Measurements from ENCODE around the gene ANKRD13C. TPM values are rescaled to one million over a fixed set of nuclear protein-coding genes. Genes with fewer than 3 reads are reported as not detected.

Gene ANKRD13C
- total and polyA plus RNA-seq, 4 donors, result 3.3 to 14.1 (median 8.3) TPM

DNA sequence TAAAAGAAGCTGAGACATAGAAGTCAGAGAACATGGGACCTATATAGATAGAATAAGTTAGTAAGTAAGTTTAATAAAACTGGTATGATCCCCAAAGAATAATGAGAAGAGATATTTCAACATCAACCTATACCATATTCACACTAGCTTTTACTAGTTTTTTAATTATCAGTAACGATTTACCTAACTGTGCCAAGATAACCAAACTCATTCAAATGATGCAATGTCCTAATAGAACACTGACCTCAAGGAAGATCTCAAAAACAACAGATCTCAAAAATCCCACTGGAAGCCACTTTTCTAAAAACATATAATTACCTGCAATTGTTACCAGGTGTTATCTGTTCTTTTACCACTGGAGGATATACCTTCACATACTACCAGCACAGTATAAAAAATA lies 38.7 kb downstream of the ANKRD13C start (continued):
- TF ChIP-seq, protein P1, sequence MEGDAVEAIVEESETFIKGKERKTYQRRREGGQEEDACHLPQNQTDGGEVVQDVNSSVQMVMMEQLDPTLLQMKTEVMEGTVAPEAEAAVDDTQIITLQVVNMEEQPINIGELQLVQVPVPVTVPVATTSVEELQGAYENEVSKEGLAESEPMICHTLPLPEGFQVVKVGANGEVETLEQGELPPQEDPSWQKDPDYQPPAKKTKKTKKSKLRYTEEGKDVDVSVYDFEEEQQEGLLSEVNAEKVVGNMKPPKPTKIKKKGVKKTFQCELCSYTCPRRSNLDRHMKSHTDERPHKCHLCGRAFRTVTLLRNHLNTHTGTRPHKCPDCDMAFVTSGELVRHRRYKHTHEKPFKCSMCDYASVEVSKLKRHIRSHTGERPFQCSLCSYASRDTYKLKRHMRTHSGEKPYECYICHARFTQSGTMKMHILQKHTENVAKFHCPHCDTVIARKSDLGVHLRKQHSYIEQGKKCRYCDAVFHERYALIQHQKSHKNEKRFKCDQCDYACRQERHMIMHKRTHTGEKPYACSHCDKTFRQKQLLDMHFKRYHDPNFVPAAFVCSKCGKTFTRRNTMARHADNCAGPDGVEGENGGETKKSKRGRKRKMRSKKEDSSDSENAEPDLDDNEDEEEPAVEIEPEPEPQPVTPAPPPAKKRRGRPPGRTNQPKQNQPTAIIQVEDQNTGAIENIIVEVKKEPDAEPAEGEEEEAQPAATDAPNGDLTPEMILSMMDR (IDR thresholded peaks at IDR 0.05; ENCODE audit: low read depth, low read length, missing input control), result no peak
- no peak for TF ChIP-seq GABPA (IDR thresholded peaks at IDR 0.05 in 1 of 2, conservative IDR thresholded peaks at IDR 0.05 in 1 of 2)

- H3K36me3 ChIP-seq (ENCODE audit: control insufficient read depth in 4 of 4, insufficient read depth in 3 of 4, low read depth in 1 of 4, low read length in 3 of 4), result no peaks in the 10 kb centered on the region
- peaks cover 2 to 20% (median 13%) of the 10 kb centered on the region in 4 donors for H3K4me1 ChIP-seq (ENCODE audit: control insufficient read depth in 4 of 4, insufficient read depth in 4 of 4, low read length in 3 of 4)
- no peaks in the 10 kb centered on the region for H3K9me3 ChIP-seq (ENCODE audit: control insufficient read depth in 4 of 4, low read length in 3 of 4)
- H3K27ac ChIP-seq (ENCODE audit: low read depth in 1 of 2, low read length in 2 of 2), result no peak overlapping the region
- H3K27me3 ChIP-seq (ENCODE audit: control insufficient read depth in 4 of 4, insufficient read depth in 4 of 4, low read length in 3 of 4), result no peaks in the 10 kb centered on the region
- TF ChIP-seq FOXA2 (IDR thresholded peaks at IDR 0.05), result no peak
- TF ChIP-seq RAD21 (IDR thresholded peaks at IDR 0.05), result no peak
- TF ChIP-seq JUND (IDR thresholded peaks at IDR 0.05), result no peak
- no peak for TF ChIP-seq NR2F2 (IDR thresholded peaks at IDR 0.05)
- no peak for TF ChIP-seq EGR1 (IDR thresholded peaks at IDR 0.05; ENCODE audit: low read depth in 2 of 2)
- TF ChIP-seq MAX (IDR thresholded peaks at IDR 0.05), result no peak
- TF ChIP-seq GABPA (IDR thresholded peaks at IDR 0.05 in 1 of 2, conservative IDR thresholded peaks at IDR 0.05 in 1 of 2), result no peak
- TF ChIP-seq, protein P1 (IDR thresholded peaks at IDR 0.05; ENCODE audit: low read depth, low read length, missing input control), result no peak
- no peak for TF ChIP-seq ATF3 (IDR thresholded peaks at IDR 0.05)
- TF ChIP-seq RXRA (IDR thresholded peaks at IDR 0.05), result no peak
- TF ChIP-seq, protein P2, sequence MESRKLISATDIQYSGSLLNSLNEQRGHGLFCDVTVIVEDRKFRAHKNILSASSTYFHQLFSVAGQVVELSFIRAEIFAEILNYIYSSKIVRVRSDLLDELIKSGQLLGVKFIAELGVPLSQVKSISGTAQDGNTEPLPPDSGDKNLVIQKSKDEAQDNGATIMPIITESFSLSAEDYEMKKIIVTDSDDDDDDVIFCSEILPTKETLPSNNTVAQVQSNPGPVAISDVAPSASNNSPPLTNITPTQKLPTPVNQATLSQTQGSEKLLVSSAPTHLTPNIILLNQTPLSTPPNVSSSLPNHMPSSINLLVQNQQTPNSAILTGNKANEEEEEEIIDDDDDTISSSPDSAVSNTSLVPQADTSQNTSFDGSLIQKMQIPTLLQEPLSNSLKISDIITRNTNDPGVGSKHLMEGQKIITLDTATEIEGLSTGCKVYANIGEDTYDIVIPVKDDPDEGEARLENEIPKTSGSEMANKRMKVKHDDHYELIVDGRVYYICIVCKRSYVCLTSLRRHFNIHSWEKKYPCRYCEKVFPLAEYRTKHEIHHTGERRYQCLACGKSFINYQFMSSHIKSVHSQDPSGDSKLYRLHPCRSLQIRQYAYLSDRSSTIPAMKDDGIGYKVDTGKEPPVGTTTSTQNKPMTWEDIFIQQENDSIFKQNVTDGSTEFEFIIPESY (IDR thresholded peaks at IDR 0.05), result no peak
- TF ChIP-seq REST (IDR thresholded peaks at IDR 0.05), result no peak
- no peak for TF ChIP-seq HNF4G (IDR thresholded peaks at IDR 0.05)
- TF ChIP-seq HNF4A (conservative IDR thresholded peaks at IDR 0.05), result no peak
- TF ChIP-seq YY1 (IDR thresholded peaks at IDR 0.05), result no peak
- TF ChIP-seq SP1 (IDR thresholded peaks at IDR 0.05), result no peak
- TF ChIP-seq TAF1 (conservative IDR thresholded peaks at IDR 0.05), result no peak
- no peak for TF ChIP-seq FOXA1 (IDR thresholded peaks at IDR 0.05)
- DNase-seq (ENCODE audit: low spot score), result no peak
- H3K4me3 ChIP-seq (ENCODE audit: low read depth in 1 of 3, low read length in 3 of 3), result no peak overlapping the region
- WGBS, result 86% methylated on average over 6 of the region's 6 CpGs
- no peak overlapping the region for H3K9ac ChIP-seq (ENCODE audit: low read depth in 1 of 2, low read length in 2 of 2)
These were observed 39.7 kb downstream of the ANKRD13C start for GRCh38 chr1:70314706-70315304.

Data from liver (tissue), 9 donors.